PC-9 (cell line): ENCODE measurements around the gene KBTBD13. TPM values are rescaled to one million over a fixed set of nuclear protein-coding genes. Genes with fewer than 3 reads are reported as not detected.
"Not testable (repeated sequence)": the region's sequence is repeated elsewhere in the genome, so short reads cannot be mapped to it uniquely, and the experiment has no call there.

ENCODE experiments used
- BruUV-seq: library from RNA; stranded (reverse); fragments of 400-500 nt; replicated peaks from 2 replicates; lab custom pipeline; 2021; lab: Mats Ljungman, UMichigan
- CTCF ChIA-PET: fragments of 300-600 bp; sonication (Branson Sonifier 250); formaldehyde crosslinking; loops from one replicate; lab custom pipeline; 2022; ENCODE audit warnings: antibody characterized with exemption; lab: Charles Lee
- POLR2A ChIA-PET: fragments of 300-600 bp; sonication (Branson Sonifier 250); formaldehyde crosslinking; loops from one replicate; lab custom pipeline; 2022; ENCODE audit warnings: antibody characterized with exemption; ENCODE audit not compliant: unreplicated experiment; lab: Charles Lee
- DNase-seq, 2 experiments: peaks; one replicate each; pipeline versions ENCODE4 v3.0.0 to v3.0.0-alpha.2; 2015 to 2022; ENCODE audit warnings: mixed read lengths in 1 of 2
- H2AFZ ChIP-seq: fragments of 200-600 bp; sonication (generic); 2 replicates; pipeline ENCODE4 v1.8.1; 2017; ENCODE audit warnings: antibody characterized with exemption
- H3F3A ChIP-seq: fragments of 200-600 bp; sonication (generic); 2 replicates; pipeline ENCODE4 v1.8.1; 2017; ENCODE audit warnings: antibody characterized with exemption, mild to moderate bottlenecking, low read depth; ENCODE audit not compliant: insufficient read depth
- H3K27ac ChIP-seq: fragments of 200-600 bp; sonication (generic); 2 replicates; pipeline ENCODE4 v1.6.1; 2016; ENCODE audit warnings: mixed run types
- H3K27me3 ChIP-seq: fragments of 200-600 bp; sonication (generic); 2 replicates; pipeline ENCODE4 v1.6.1; 2016; ENCODE audit warnings: low read depth, mixed run types; ENCODE audit not compliant: insufficient read depth
- H3K36me3 ChIP-seq: fragments of 200-600 bp; sonication (generic); 2 replicates; pipeline ENCODE4 v1.6.1; 2016; ENCODE audit warnings: low read depth, mixed run types
- H3K4me1 ChIP-seq: fragments of 200-600 bp; sonication (generic); replicated peaks from 2 replicates; pipeline ENCODE4 v1.6.1; 2016; ENCODE audit warnings: mixed run types; ENCODE audit not compliant: insufficient read depth
- H3K4me2 ChIP-seq: fragments of 200-600 bp; sonication (generic); 2 replicates; pipeline ENCODE4 v1.6.1; 2017; ENCODE audit warnings: mixed run types
- H3K4me3 ChIP-seq: fragments of 200-600 bp; sonication (generic); 2 replicates; pipeline ENCODE4 v1.6.1; 2016; ENCODE audit warnings: mixed run types
- H3K79me2 ChIP-seq: fragments of 200-600 bp; sonication (generic); 2 replicates; pipeline ENCODE4 v1.6.1; 2017; ENCODE audit warnings: low read depth, mixed run types
- H3K9me2 ChIP-seq: fragments of 200-600 bp; sonication (generic); 2 replicates; pipeline ENCODE4 v1.8.1; 2017; ENCODE audit warnings: mild to moderate bottlenecking; ENCODE audit not compliant: insufficient read depth
- H3K9me3 ChIP-seq: fragments of 200-600 bp; sonication (generic); 2 replicates; pipeline ENCODE4 v1.8.1; 2016; ENCODE audit warnings: low read depth; ENCODE audit not compliant: insufficient read depth
- H4K20me1 ChIP-seq: fragments of 200-600 bp; sonication (generic); 2 replicates; pipeline ENCODE4 v1.8.1; 2017; ENCODE audit not compliant: insufficient read depth
- EZH2 ChIP-seq: fragments of 200-600 bp; sonication (generic); IDR thresholded peaks from 2 replicates; pipeline ENCODE4 v1.8.0; 2017; ENCODE audit warnings: antibody characterized with exemption, low read depth
- intact Hi-C: fragments of 100-400 bp; cut with micrococcal nuclease; formaldehyde crosslinking; loops from one replicate; pipeline ENCODE4 v1.10.0; 2022; ENCODE audit not compliant: unreplicated experiment
- total RNA-seq: library from RNA; stranded (reverse); gene quantifications from 2 replicates; pipeline ENCODE4 v1.2.3, GENCODE V29; 2021
- TF ChIP-seq, protein P1 (sequence below): fragments of 200-600 bp; sonication (generic); conservative IDR thresholded peaks from 2 replicates; pipeline ENCODE4 v1.6.1; 2017; ENCODE audit warnings: mixed run types, antibody characterized with exemption, mild to moderate bottlenecking, moderate library complexity

KBTBD13 gene
- total RNA-seq, 1 experiment from 2014 or later = not detected

DNA sequence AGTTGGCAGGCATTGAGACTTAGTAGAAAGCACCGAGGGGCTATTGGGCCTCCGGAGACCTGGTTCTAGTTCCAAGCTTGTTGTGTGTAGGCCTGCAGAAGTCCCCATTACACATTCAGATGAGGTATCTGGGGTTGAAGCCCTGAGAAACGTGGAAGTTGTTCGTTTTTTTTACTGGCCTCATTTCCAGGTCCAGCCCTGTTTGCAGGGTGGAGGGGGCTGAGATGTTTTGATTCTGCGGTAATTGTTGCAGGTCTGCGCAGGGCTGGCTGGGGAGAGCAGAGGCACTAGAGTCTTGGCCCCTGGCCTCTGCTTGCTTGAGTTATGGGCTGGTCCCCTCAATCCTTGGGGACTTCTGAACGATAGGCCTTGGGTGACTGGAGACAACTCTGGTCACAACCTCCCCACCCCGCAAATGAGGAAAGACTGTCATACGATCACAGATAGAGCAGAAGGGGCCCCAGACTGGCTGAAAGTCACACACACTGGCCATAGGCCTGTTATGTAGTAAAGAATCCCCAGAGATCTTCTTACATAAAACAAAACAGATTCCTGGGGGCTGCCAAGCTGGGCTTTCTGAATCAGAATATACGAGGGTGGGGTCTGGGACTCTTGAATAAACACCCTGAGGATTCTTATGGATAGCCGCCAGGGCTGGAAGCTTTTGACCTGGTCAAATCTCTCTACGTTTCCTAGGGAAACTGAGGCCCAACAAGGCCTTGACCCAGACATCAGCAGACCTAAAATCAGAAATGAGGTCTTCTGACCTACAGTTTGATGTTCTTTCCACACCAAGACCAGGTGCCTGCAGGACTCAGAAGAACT is 15.6 kb downstream of the KBTBD13 start:
- ChIA-PET CTCF (interaction anchor here (1.0 kb wide), 1 partner anchor 9 kb away, joined by 4 read pairs; no protein-coding TSS in a partner anchor), POLR2A (no interaction called here)
- H4K20me1 ChIP-seq = no peaks in the 10 kb centered on the region
- H3K9me2 ChIP-seq = no peaks in the 10 kb centered on the region
- H2AFZ ChIP-seq = no peak overlapping the region
- no peaks in the 10 kb centered on the region for H3K36me3 ChIP-seq
- H3K4me3 ChIP-seq = no peak overlapping the region
- no peaks in the 10 kb centered on the region for H3K79me2 ChIP-seq
- H3K9me3 ChIP-seq = no peaks in the 10 kb centered on the region
- BruUV-seq = no TSS peak
- no peaks in the 10 kb centered on the region for H3K4me1 ChIP-seq
- no peak for DNase-seq
- TF ChIP-seq, protein P1, sequence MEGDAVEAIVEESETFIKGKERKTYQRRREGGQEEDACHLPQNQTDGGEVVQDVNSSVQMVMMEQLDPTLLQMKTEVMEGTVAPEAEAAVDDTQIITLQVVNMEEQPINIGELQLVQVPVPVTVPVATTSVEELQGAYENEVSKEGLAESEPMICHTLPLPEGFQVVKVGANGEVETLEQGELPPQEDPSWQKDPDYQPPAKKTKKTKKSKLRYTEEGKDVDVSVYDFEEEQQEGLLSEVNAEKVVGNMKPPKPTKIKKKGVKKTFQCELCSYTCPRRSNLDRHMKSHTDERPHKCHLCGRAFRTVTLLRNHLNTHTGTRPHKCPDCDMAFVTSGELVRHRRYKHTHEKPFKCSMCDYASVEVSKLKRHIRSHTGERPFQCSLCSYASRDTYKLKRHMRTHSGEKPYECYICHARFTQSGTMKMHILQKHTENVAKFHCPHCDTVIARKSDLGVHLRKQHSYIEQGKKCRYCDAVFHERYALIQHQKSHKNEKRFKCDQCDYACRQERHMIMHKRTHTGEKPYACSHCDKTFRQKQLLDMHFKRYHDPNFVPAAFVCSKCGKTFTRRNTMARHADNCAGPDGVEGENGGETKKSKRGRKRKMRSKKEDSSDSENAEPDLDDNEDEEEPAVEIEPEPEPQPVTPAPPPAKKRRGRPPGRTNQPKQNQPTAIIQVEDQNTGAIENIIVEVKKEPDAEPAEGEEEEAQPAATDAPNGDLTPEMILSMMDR = no peak
- TF ChIP-seq EZH2 = no peak
- H3F3A ChIP-seq = no peaks in the 10 kb centered on the region
- intact Hi-C loops = no loop called here
- no peak overlapping the region for H3K27ac ChIP-seq
- H3K27me3 ChIP-seq = no peaks in the 10 kb centered on the region
- H3K4me2 ChIP-seq = no peak overlapping the region

DNA sequence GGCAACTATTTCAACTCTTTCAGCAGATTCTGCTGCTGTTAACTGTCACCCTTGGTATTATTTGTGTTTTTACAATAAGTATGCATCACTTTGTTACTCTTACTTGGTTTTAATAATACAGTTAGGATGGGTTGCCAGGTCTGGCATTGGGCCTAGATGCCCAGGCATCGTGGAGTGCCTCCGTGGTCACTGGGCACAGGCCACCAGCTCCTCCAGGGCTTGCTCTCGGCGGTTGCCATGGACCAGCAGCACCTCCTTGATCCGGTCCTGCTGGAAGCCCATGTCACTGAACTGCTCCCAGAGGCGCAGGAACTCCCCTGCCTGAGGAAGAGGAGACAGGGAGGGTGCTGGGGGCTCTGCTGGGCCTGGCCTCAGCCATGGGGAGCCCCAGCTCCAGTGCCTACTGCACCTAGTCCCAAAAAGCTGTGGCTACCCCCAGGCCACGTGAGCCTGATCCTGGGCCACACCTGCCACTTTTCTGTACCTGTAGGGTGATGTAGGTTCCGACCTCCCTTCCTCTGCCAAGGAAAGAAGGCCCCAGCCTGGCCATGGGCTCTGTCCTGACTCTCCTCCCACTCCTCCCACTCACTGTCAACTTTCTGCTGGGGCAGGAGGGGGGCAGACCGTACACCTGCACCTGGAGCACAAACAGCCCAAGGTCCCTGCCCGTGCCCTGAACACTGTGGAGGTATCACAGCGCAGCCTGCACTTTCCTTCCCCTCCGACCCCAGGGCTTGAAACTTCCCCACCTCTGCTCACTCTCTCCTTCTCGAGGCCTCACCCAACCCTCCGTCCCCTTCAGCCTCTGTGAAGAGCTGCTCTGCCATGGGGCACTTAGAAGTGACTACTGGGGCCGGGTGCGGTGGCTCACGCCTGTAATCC is 16.6 kb downstream of the KBTBD13 start:
- Histone ChIP-seq H3K4me3 (no peak overlapping the region), H2AFZ (no peak overlapping the region), H3K4me1 (no peaks in the 10 kb centered on the region), H3K79me2 (no peaks in the 10 kb centered on the region), H3K4me2 (no peak overlapping the region), H3K27me3 (no peaks in the 10 kb centered on the region), H3K27ac (no peak overlapping the region), H3K9me3 (no peaks in the 10 kb centered on the region), H3K9me2 (no peaks in the 10 kb centered on the region), H3K36me3 (no peaks in the 10 kb centered on the region), H4K20me1 (no peaks in the 10 kb centered on the region), H3F3A (no peaks in the 10 kb centered on the region)
- intact Hi-C loops = no loop called here
- TF ChIP-seq, protein P1 = no peak
- no peak for TF ChIP-seq EZH2
- no peak for DNase-seq
- POLR2A ChIA-PET = no interaction called here
- CTCF ChIA-PET = interaction anchor here (1.0 kb wide), 1 partner anchor 8 kb away, joined by 4 read pairs; no protein-coding TSS in a partner anchor
- no TSS peak for BruUV-seq

DNA sequence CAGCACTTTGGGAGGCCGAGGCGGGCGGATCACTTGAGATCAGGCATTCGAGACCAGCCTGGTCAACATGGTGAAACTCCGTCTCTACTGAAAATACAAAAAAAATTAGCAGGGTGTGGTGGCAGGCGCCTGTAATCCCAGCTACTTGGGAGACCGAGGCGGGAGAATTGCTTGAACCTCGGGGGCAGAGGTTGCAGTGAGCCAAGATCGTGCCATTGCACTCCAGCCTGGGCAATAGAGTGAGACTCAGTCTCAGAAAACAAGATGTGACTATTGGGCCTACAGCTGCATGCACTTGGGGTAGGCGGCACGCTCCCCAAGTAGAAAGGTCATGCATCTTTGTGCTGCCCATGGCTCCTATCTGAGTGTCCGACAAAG is 17.2 kb downstream of the KBTBD13 start:
- H3K27me3 ChIP-seq, H3K27ac ChIP-seq, H3K9me2 ChIP-seq, H3K4me3 ChIP-seq, H3K4me2 ChIP-seq, intact Hi-C loops, H3K36me3 ChIP-seq, H3K9me3 ChIP-seq, CTCF ChIA-PET, H2AFZ ChIP-seq, H3K79me2 ChIP-seq, BruUV-seq, DNase-seq, H3K4me1 ChIP-seq, POLR2A ChIA-PET, H4K20me1 ChIP-seq, H3F3A ChIP-seq: not testable (repeated sequence)
